Breast epithelium (tissue), 4 donors: ENCODE measurements around the gene PM20D1. TPM values are rescaled to one million over a fixed set of nuclear protein-coding genes. Genes with fewer than 3 reads are reported as not detected.
A peak's percentile ranks its signal among the peaks of the same experiment; 100 is the strongest.
"Not testable (repeated sequence)": the region's sequence is repeated elsewhere in the genome, so short reads cannot be mapped to it uniquely, and the experiment has no call there.

Experiments
- DNase-seq, 2 donors: peaks; one replicate each; pipeline ENCODE4 v3.0.0-alpha.2; 2019; ENCODE audit warnings: low spot score in 2 of 2
- H3K27ac ChIP-seq, 2 donors: fragments of 200-600 bp; sonication (generic) in 1 of 2; one replicate each; pipeline ENCODE4 v1.5.1; 2016 to 2019; ENCODE audit warnings: mild to moderate bottlenecking in 1 of 2
- H3K27me3 ChIP-seq, 2 donors: fragments of 200-600 bp; sonication (generic) in 1 of 2; one replicate each; pipeline versions ENCODE4 v1.5.1 to v1.6.0; 2017 to 2019; ENCODE audit warnings: control low read depth in 1 of 2, mild to moderate bottlenecking in 1 of 2
- H3K36me3 ChIP-seq: fragments of 200-600 bp; one replicate; pipeline ENCODE4 v1.5.1; 2019
- H3K4me1 ChIP-seq, 2 donors: fragments of 200-600 bp; sonication (generic); one replicate each; pipeline ENCODE4 v1.5.1; 2016 to 2019; ENCODE audit warnings: control low read depth in 1 of 2
- H3K4me3 ChIP-seq, 3 donors: fragments of 200-600 bp; sonication (generic); 1 replicate in 2 of 3; 2 replicates in 1 of 3; pipeline ENCODE4 v1.5.1; 2016 to 2019; ENCODE audit warnings: mild to moderate bottlenecking in 3 of 3, moderate library complexity in 2 of 3
- H3K9me3 ChIP-seq, 2 donors: fragments of 200-600 bp; sonication (generic) in 1 of 2; one replicate each; pipeline ENCODE4 v1.5.1; 2016 to 2019; ENCODE audit warnings: control low read depth in 1 of 2
- POLR2A ChIP-seq: fragments of 450-650 bp; IDR thresholded peaks from one replicate; pipeline ENCODE4 v1.6.1; 2016; ENCODE audit warnings: antibody characterized with exemption, mild to moderate bottlenecking, moderate library complexity
- POLR2AphosphoS5 ChIP-seq, 3 donors: sonication (generic); formaldehyde crosslinking; IDR thresholded peaks; one replicate each; pipeline ENCODE4 v1.6.1; 2017; ENCODE audit warnings: antibody characterized with exemption in 3 of 3
- intact Hi-C: fragments of 100-400 bp; cut with DNase I; formaldehyde crosslinking; loops from one replicate; pipeline ENCODE4 v1.15.1; 2023; ENCODE audit warnings: low total_unique reads
- total RNA-seq, 3 donors: library from RNA; depleted of rRNA; stranded (reverse); fragments of >200 nt; gene quantifications; one replicate each; pipeline ENCODE4 v1.1.0, GENCODE V29; 2016
- TF ChIP-seq, protein P1 (sequence below), 3 donors: fragments of 450-650 bp; IDR thresholded peaks; one replicate each; pipeline ENCODE4 v1.5.1; 2016 to 2017; ENCODE audit warnings: antibody characterized with exemption in 3 of 3, mild to moderate bottlenecking in 3 of 3, moderate library complexity in 3 of 3

The PM20D1 gene, protein sequence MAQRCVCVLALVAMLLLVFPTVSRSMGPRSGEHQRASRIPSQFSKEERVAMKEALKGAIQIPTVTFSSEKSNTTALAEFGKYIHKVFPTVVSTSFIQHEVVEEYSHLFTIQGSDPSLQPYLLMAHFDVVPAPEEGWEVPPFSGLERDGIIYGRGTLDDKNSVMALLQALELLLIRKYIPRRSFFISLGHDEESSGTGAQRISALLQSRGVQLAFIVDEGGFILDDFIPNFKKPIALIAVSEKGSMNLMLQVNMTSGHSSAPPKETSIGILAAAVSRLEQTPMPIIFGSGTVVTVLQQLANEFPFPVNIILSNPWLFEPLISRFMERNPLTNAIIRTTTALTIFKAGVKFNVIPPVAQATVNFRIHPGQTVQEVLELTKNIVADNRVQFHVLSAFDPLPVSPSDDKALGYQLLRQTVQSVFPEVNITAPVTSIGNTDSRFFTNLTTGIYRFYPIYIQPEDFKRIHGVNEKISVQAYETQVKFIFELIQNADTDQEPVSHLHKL
- under 1 TPM; 0.15 to 0.33 (median 0.16) TPM for total RNA-seq

DNA sequence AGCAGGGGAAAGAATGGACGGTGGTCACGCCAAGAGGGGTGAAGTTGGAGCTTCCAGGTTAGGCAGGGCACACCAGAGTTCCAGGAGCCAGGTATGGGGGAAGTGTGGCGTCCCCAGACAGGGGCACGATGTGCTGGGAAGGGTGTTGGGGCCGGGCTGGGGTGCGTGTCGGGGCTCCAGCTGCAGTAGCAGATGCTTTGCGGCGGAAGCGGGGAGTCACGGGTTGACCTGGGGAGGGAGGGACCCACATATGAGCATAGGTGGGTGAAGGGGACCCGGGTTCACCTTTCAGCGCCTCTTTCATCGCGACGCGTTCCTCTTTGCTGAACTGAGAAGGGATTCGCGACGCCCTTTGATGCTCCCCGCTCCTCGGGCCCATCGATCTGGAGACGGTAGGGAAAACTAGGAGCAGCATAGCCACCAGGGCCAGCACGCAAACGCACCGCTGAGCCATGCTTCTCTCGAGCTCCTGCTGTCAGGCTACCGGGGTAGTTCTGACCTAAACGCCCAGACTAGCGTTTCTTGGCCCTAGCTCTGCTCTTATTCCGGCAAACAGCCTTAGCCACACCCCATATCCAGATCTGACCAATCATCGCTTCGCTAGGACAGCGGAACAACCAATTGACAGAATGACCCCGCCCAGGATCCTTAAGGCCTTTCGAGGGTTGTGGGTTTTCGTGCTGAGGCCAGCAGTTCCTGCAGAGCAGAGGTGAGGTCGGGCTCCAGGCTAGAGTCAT lies at the start of gene PM20D1:
Gene PM20D1 (minus strand): TSS at position 514 of the 737 bp plus-strand sequence. CDS start 60 bp downstream, at position 454.
- H3K4me1 ChIP-seq: no peaks in the 10 kb centered on the region
- H3K36me3 ChIP-seq: no peaks in the 10 kb centered on the region
- peak; percentile 52 to 66 for DNase-seq
- H3K9me3 ChIP-seq: no peaks in the 10 kb centered on the region
- H3K27ac ChIP-seq: no peak within 1 kb of the TSS
- intact Hi-C loops: no loop called here
- no peaks in the 10 kb centered on the region for H3K27me3 ChIP-seq
- TF ChIP-seq POLR2AphosphoS5 (IDR thresholded peaks at IDR 0.05): no peak
- TF ChIP-seq, protein P1, sequence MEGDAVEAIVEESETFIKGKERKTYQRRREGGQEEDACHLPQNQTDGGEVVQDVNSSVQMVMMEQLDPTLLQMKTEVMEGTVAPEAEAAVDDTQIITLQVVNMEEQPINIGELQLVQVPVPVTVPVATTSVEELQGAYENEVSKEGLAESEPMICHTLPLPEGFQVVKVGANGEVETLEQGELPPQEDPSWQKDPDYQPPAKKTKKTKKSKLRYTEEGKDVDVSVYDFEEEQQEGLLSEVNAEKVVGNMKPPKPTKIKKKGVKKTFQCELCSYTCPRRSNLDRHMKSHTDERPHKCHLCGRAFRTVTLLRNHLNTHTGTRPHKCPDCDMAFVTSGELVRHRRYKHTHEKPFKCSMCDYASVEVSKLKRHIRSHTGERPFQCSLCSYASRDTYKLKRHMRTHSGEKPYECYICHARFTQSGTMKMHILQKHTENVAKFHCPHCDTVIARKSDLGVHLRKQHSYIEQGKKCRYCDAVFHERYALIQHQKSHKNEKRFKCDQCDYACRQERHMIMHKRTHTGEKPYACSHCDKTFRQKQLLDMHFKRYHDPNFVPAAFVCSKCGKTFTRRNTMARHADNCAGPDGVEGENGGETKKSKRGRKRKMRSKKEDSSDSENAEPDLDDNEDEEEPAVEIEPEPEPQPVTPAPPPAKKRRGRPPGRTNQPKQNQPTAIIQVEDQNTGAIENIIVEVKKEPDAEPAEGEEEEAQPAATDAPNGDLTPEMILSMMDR (IDR thresholded peaks at IDR 0.05): no peak
- no peak for TF ChIP-seq POLR2A
- H3K4me3 ChIP-seq: peak within 1 kb of the TSS; percentile 30 to 46 (median 39)

DNA sequence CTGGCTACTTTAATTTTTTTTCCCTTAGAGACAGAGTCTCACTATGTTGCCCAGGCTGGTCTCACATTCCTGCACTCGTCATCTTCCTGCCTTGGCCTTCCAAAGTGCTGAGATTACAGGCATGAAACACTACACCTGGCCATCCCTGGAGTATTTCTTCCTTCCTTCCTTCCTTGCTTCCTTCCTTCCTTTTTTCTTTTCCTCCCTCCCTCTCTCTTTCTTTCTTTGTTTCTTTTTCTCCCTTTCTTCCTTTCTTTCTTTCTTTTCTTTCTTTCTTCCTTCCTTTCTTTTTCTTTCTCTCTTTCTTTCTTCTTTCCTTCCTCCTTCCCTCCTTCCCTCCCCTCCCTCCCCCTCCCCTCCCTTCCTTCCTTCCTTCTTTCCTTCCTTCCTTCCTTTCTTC lies 46.4 kb upstream of the PM20D1 start:
- Histone ChIP-seq H3K9me3 (no peaks in the 10 kb centered on the region), H3K27ac (no peak overlapping the region), H3K36me3 (no peaks in the 10 kb centered on the region), H3K4me1 (no peaks in the 10 kb centered on the region), H3K4me3 (no peak overlapping the region), H3K27me3 (no peaks in the 10 kb centered on the region)
- intact Hi-C loops: no loop called here
- TF ChIP-seq POLR2AphosphoS5 (IDR thresholded peaks at IDR 0.05): no peak
- TF ChIP-seq, protein P1 (IDR thresholded peaks at IDR 0.05): no peak
- no peak for TF ChIP-seq POLR2A
- DNase-seq: no peak

DNA sequence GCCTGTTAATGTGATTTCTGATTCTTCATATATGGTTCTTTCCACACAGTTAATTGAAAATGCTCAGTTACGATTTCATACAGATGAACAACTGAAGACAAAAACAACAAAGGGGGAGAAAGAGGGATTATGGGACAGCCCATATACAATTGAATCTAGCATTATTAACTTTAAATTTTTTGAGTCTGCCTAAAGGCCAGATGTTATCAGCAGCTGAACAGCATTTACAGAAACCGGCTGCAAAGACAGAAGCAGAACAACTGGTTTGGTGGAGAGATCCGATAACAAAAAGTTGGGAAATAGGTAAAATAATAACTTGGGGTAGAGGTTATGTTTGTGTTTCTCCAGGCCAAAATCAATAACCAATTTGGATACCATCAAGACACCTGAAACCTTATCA lies 44.2 kb upstream of the PM20D1 start:
- H3K4me3 ChIP-seq, intact Hi-C loops, H3K27me3 ChIP-seq, H3K36me3 ChIP-seq, DNase-seq, H3K9me3 ChIP-seq, H3K4me1 ChIP-seq, H3K27ac ChIP-seq: not testable (repeated sequence)

DNA sequence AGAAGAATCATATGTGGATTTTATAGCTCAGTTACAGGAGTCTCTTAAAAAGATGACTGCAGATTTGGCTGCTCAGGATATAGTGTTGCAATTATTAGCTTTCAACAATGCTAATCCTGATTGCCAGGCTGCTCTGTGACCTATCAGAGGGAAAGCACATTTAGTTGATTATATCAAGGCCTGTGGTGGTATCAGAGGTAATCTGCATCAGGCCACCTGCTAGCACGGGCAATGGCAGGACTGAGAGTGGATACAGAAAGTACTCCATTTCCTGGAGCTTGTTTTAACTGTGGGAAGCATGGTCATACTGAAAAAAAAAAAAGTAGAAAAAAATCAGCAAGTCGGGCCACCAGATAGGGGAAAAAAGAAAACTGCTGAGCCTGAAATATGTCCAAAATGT lies 42.2 kb upstream of the PM20D1 start:
- H3K4me3 ChIP-seq, DNase-seq, H3K36me3 ChIP-seq, H3K9me3 ChIP-seq, H3K27ac ChIP-seq, H3K4me1 ChIP-seq, intact Hi-C loops, H3K27me3 ChIP-seq: not testable (repeated sequence)

DNA sequence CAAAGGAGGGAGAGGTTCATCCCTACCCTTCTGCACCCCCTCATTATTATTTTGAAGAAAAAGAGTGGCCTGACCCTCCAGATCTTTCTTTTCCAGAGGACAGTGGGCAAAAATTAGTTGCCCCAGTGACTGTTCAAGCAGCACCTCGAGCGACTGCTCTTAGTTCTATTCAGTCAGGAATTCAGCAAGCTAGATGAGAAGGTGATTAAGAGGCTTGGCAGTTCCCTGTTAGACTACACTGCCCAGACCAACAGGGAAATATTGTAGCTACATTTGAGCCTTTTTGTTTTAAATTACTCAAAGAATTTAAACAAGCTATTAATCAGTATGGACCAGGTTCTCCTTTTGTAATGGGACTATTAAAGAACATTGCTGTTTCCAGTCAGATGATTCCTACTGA lies 41.5 kb upstream of the PM20D1 start:
- H3K27me3 ChIP-seq, intact Hi-C loops: not testable (repeated sequence)

DNA sequence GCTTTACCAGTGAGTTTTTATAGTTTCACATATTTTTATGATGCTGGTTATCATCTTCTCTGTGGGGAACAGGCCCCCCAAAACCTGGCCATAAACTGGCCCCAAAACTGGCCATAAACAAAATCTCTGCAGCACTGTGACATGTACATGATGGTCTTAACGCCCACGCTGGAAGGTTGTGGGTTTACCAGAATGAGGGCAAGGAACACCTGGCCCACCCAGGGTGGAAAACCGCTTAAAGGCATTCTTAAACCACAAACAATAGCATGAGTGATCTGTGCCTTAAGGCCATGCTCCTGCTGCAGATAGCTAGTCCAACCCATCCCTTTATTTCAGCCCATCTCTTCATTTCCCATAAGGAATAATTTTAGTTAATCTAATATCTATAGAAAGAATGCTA lies 40.7 kb upstream of the PM20D1 start:
- H3K27me3 ChIP-seq, H3K4me3 ChIP-seq, intact Hi-C loops: not testable (repeated sequence)

More for the DNA sequence above, 41.5 kb upstream of the PM20D1 start:
- not testable (repeated sequence) for H3K4me3 ChIP-seq, H3K4me1 ChIP-seq, H3K27ac ChIP-seq, H3K9me3 ChIP-seq, H3K36me3 ChIP-seq, DNase-seq

DNA sequence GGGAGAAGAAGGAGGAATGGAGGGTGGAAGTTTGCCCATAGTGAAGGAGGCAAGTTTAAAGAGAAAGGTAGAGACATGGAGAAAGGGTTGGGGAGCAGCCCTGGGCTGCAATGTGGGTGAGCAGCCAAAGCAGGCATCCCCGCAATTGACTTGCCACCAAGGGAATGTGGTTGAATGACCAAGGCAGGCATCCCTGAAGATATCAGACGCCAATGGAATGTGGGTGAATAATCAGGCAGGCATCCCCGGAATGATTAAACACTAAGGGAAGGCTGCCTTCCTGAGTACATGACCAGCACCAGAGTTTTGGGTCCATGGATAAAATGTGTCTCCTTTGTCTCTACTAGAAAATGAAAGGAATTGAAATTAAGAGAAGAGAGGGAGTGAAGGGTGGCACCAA lies 39.8 kb upstream of the PM20D1 start:
- H3K4me1 ChIP-seq, H3K27me3 ChIP-seq, DNase-seq, intact Hi-C loops, H3K36me3 ChIP-seq, H3K4me3 ChIP-seq, H3K27ac ChIP-seq, H3K9me3 ChIP-seq: not testable (repeated sequence)

More for the DNA sequence above, 40.7 kb upstream of the PM20D1 start:
- H3K9me3 ChIP-seq, DNase-seq, H3K4me1 ChIP-seq, H3K36me3 ChIP-seq, H3K27ac ChIP-seq: not testable (repeated sequence)

DNA sequence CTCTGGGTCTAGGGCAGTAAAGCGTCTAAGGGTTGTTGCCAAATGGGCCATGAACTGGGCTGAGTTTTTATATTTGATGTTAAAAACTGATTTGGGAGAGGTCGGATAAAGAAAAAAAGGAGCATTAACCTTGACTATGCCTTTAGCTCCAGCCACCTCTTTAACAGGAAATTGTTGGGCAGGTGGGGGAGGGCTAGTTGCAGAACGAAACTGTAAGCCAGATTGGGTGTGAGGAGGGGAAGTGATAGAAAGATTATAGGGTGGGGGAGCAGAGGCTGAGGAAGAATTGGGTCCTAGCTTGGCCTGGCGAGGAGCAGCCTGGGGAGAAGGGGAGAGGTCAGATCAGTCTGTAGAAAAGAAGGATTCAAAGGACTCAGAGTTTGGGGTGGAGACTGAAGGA lies 39.1 kb upstream of the PM20D1 start:
- not testable (repeated sequence) for H3K27me3 ChIP-seq, H3K9me3 ChIP-seq, H3K36me3 ChIP-seq

More for the DNA sequence above, 39.1 kb upstream of the PM20D1 start:
- intact Hi-C loops, H3K4me3 ChIP-seq, DNase-seq, H3K27ac ChIP-seq, H3K4me1 ChIP-seq: not testable (repeated sequence)
